Gastroesophageal sphincter (tissue), 4 donors: ENCODE data around the gene ZCWPW1. TPM values are rescaled to one million over a fixed set of nuclear protein-coding genes. Genes with fewer than 3 reads are reported as not detected.
"Not testable (repeated sequence)": the region's sequence is repeated elsewhere in the genome, so short reads cannot be mapped to it uniquely, and the experiment has no call there.

ENCODE experiments used
- ATAC-seq: fragments of 150-250 bp; one replicate; pipeline ENCODE4 v1.9.1; 2016; ENCODE audit warnings: mild to moderate bottlenecking, moderate library complexity
- H3K27ac ChIP-seq, 4 donors: fragments of 200-600 bp; sonication (generic) in 3 of 4; 1 replicate in 3 of 4; 2 replicates in 1 of 4; pipeline ENCODE4 v1.5.1; 2016 to 2019
- H3K27me3 ChIP-seq: fragments of 200-600 bp; sonication (generic); one replicate; pipeline ENCODE4 v1.5.1; 2019
- H3K36me3 ChIP-seq, 2 donors: fragments of 200-600 bp; sonication (generic); one replicate each; pipeline ENCODE4 v1.5.1; 2019; ENCODE audit warnings: control low read depth in 1 of 2
- H3K4me1 ChIP-seq, 3 donors: fragments of 200-600 bp; sonication (generic); 1 replicate in 2 of 3; 2 replicates in 1 of 3; pipeline ENCODE4 v1.5.1; 2016 to 2019; ENCODE audit warnings: control low read depth in 2 of 3
- H3K4me3 ChIP-seq, 2 donors: fragments of 200-600 bp; sonication (generic); one replicate each; pipeline ENCODE4 v1.5.1; 2019; ENCODE audit warnings: mild to moderate bottlenecking in 1 of 2, moderate library complexity in 1 of 2
- H3K9me3 ChIP-seq, 3 donors: fragments of 200-600 bp; sonication (generic); one replicate each; pipeline ENCODE4 v1.5.1; 2017 to 2019; ENCODE audit warnings: control low read depth in 2 of 3
- EP300 ChIP-seq: sonication (generic); formaldehyde crosslinking; IDR thresholded peaks from one replicate; pipeline ENCODE4 v1.6.1; 2017; ENCODE audit warnings: antibody characterized with exemption, mild to moderate bottlenecking
- POLR2A ChIP-seq, 2 donors: fragments of 450-650 bp; IDR thresholded peaks; one replicate each; pipeline ENCODE4 v1.6.1; 2017; ENCODE audit warnings: antibody characterized with exemption in 2 of 2, mild to moderate bottlenecking in 2 of 2, moderate library complexity in 1 of 2
- POLR2AphosphoS5 ChIP-seq: sonication (generic); formaldehyde crosslinking; IDR thresholded peaks from one replicate; pipeline ENCODE4 v1.6.1; 2017; ENCODE audit warnings: antibody characterized with exemption
- WGBS, 2 donors: methylation state at CpG; one replicate each; pipeline ENCODE4 v1.1.5; 2018; ENCODE audit warnings: low coverage in 1 of 2; 5-methylcytosine and 5-hydroxymethylcytosine counted together
- total RNA-seq, 4 donors: library from RNA; depleted of rRNA; stranded (reverse); fragments of >200 nt; gene quantifications; one replicate each; pipeline ENCODE4 v1.1.0, GENCODE V29; 2016
- TF ChIP-seq, protein P1 (sequence below), 4 experiments: fragments of 200-600 bp in 2 of 4; fragments of 450-650 bp in 2 of 4; sonication (generic) in 1 of 4; IDR thresholded peaks; one replicate each; pipeline ENCODE4 v1.5.1; 2017 to 2019; ENCODE audit warnings: antibody characterized with exemption in 4 of 4, mild to moderate bottlenecking in 2 of 4, moderate library complexity in 2 of 4

ZCWPW1 gene
- total RNA-seq, 4 donors from 2014 or later, result 4.9 to 8.2 (median 5.8) TPM

DNA sequence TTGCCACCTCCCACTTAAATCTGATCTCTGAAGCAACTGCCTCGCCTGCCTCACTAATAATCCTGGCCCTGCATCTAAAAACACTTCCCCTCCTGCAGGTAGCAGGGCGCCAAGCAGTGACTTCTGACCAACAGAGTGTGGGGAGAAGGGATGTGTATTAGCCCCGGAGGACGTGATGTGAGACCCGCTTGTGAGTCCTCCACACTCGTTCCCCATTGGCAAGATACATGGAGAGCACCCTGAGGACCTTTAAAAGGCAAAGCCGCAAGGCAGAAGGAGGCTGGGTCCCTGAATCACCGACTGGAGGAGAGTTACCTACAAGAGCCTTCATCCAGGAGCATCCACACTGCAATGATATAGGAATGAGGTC lies 61.3 kb downstream of the ZCWPW1 start:
- Histone ChIP-seq H3K36me3 (peaks cover 0 to 57% of the 10 kb centered on the region in 2 donors), H3K27ac (no peak overlapping the region)
- 92% methylated on average over 2 of the region's 8 CpGs; no CpG with 5 or more reads in 1 of the 2 donors for WGBS, 2 donors

DNA sequence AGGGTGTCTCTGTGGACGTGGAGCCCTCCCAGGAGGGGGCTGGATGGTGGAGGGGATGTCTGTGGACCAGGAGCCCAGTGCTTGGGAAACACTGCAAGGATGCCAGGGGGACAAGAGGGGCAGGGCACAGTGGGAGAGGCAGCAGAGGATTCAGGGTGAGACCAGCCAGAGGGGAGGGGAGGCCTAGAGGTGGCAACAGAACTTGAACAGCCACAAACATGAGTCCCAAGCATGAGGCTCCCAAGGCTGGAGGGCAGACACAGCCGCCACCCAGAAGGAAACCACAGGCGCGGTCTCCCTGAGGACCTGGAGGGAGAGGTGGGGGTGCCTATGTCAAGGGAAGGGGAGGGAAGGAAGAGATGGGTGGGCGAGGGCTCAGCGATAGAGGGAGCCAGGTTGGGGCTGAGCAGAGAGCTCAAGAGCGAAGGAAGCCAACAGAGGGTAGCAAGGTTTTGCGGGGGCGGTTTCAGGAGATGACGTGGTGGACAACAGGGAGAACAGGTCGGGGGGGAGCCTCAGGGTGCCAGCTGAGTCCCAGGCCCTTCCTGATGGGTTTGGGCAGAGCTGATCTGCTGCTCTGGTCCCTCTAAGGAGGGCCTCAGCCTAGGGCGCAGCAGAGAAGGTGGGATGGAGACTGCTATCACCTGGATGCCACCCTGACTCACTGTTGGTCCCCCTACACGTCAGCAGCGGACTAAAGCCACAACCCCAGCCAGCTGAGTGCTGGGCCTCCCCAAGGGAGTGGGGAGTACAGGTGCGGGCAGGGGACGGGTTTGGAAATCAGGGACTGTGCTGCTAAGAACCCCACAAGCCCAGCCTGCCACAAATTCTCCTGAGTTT lies 61.9 kb downstream of the ZCWPW1 start:
- Histone ChIP-seq H3K36me3 (peaks cover 0 to 63% of the 10 kb centered on the region in 2 donors), H3K9me3 (no peaks in the 10 kb centered on the region), H3K27me3 (no peaks in the 10 kb centered on the region), H3K4me1 (peaks cover 0 to 1% (median 0%) of the 10 kb centered on the region in 3 donors), H3K4me3 (no peak overlapping the region), H3K27ac (no peak overlapping the region)
- no peak for ATAC-seq
- 75 to 87% methylated on average over 6 to 9 of the region's 16 CpGs for WGBS, 2 donors
- TF ChIP-seq EP300 (no peak), POLR2A (IDR thresholded peaks at IDR 0.05) (no peak)

More for the DNA sequence above, 61.3 kb downstream of the ZCWPW1 start:
- peaks cover 0 to 7% (median 0%) of the 10 kb centered on the region in 3 donors for H3K4me1 ChIP-seq
- H3K9me3 ChIP-seq, result no peaks in the 10 kb centered on the region
- TF ChIP-seq POLR2A (IDR thresholded peaks at IDR 0.05) (no peak), EP300 (no peak), POLR2AphosphoS5 (no peak)
- TF ChIP-seq, protein P1, sequence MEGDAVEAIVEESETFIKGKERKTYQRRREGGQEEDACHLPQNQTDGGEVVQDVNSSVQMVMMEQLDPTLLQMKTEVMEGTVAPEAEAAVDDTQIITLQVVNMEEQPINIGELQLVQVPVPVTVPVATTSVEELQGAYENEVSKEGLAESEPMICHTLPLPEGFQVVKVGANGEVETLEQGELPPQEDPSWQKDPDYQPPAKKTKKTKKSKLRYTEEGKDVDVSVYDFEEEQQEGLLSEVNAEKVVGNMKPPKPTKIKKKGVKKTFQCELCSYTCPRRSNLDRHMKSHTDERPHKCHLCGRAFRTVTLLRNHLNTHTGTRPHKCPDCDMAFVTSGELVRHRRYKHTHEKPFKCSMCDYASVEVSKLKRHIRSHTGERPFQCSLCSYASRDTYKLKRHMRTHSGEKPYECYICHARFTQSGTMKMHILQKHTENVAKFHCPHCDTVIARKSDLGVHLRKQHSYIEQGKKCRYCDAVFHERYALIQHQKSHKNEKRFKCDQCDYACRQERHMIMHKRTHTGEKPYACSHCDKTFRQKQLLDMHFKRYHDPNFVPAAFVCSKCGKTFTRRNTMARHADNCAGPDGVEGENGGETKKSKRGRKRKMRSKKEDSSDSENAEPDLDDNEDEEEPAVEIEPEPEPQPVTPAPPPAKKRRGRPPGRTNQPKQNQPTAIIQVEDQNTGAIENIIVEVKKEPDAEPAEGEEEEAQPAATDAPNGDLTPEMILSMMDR (IDR thresholded peaks at IDR 0.05), result no peak
- ATAC-seq, result no peak
- no peak overlapping the region for H3K4me3 ChIP-seq
- no peaks in the 10 kb centered on the region for H3K27me3 ChIP-seq

DNA sequence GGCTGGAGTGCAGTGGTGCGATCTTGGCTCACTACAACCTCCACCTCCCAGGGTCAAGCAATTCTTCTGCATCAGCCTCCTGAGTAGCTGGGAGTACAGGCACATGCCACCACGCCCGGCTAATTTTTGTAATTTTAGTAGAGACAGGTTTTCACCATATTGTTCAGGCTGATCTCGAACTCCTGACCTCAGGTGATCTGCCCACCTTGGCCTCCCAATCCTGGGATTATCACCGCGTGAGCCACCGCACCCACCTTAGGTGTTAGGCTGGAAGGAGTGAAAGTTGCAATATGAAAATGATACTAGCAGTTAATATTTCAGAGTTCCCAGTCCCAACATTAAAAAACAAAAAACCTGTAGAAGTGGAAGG lies 62.5 kb downstream of the ZCWPW1 start:
- H3K27ac ChIP-seq, H3K27me3 ChIP-seq, H3K4me1 ChIP-seq, ATAC-seq, H3K9me3 ChIP-seq, H3K4me3 ChIP-seq: not testable (repeated sequence)
- WGBS, 2 donors, result 97 to 100% methylated on average over 1 to 5 of the region's 7 CpGs
- H3K36me3 ChIP-seq, result peaks cover 0 to 69% of the 10 kb centered on the region in 2 donors

DNA sequence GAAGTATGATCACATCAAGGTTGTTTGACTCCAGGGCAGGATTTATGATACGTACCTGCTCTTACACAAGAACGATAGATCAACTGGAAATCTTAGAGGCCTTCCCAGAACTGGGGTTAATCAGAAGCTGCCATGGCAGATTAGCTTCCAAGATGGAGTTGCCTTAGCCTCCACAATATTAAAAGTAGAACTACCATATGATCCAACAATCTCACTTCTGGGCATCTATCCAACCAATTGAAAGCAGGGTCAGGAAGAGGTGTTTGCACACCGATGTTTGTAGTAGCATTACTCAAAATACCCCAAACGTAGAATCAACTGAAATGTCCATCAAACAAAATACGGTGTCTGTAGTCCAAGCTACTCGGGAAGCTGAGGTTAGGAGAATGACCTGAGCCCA lies 64.0 kb downstream of the ZCWPW1 start:
- TF ChIP-seq, protein P1 (IDR thresholded peaks at IDR 0.05), result no peak
- no peak for TF ChIP-seq POLR2A (IDR thresholded peaks at IDR 0.05)
- TF ChIP-seq POLR2AphosphoS5, result no peak
- no peak for TF ChIP-seq EP300
- ATAC-seq, result no peak
- H3K36me3 ChIP-seq, result peaks cover under 1 to 84% of the 10 kb centered on the region in 2 donors
- H3K4me1 ChIP-seq, result no peaks in the 10 kb centered on the region
- no peak overlapping the region for H3K4me3 ChIP-seq
- no peak overlapping the region for H3K27ac ChIP-seq
- no peaks in the 10 kb centered on the region for H3K27me3 ChIP-seq
- no peaks in the 10 kb centered on the region for H3K9me3 ChIP-seq
- WGBS, 2 donors, result 83 to 87% methylated on average over 1 to 4 of the region's 6 CpGs

DNA sequence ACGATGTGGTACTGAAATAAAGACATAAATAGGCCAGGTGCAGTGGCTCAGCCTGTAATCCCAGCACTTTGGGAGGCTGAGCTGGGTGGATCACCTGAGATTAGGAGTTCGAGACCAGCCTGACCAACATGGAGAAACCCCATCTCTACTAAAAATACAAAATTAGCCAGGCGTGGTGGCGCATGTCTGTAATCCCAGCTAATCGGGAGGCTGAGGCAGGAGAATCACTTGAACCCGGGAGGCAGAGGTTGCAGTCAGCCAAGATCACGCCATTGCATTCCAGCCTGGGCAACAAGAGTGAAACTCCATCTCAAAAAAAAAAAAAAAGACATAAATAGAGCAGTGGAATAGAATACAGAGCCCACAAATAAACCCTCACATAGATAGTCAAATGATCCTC lies 64.7 kb downstream of the ZCWPW1 start:
- H3K27ac ChIP-seq, H3K4me3 ChIP-seq, H3K4me1 ChIP-seq, H3K27me3 ChIP-seq, ATAC-seq, H3K9me3 ChIP-seq: not testable (repeated sequence)
- peaks cover 4 to 86% of the 10 kb centered on the region in 2 donors for H3K36me3 ChIP-seq
- 94 to 95% methylated on average over 4 to 6 of the region's 7 CpGs for WGBS, 2 donors

DNA sequence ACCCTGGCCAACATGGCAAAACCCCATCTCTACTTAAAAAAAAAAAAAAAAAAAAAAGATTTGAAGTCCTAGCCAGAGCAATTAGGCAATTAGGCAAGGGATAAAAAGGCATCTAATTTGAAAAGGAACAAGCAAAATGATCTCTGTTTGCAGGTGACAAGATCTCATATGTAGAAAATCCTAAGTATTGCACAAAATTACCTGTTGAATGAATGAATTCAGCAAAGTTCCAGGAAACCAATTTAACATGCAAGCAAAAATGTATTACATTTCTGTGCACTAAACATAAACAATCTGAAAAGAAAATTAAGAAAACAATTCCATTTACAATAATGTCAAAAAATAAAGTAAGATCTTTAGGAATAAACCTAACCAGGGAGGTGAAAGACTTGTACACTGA lies 65.4 kb downstream of the ZCWPW1 start:
- peaks cover 4 to 86% of the 10 kb centered on the region in 2 donors for H3K36me3 ChIP-seq
- no peaks in the 10 kb centered on the region for H3K9me3 ChIP-seq
- no peak overlapping the region for H3K4me3 ChIP-seq
- H3K27ac ChIP-seq, result no peak overlapping the region
- no peak for TF ChIP-seq POLR2A (IDR thresholded peaks at IDR 0.05)
- no peak for TF ChIP-seq EP300
- TF ChIP-seq POLR2AphosphoS5, result no peak
- TF ChIP-seq, protein P1 (IDR thresholded peaks at IDR 0.05), result no peak
- H3K27me3 ChIP-seq, result no peaks in the 10 kb centered on the region
- no peak for ATAC-seq
- no peaks in the 10 kb centered on the region for H3K4me1 ChIP-seq
